ENCODE measurements around the gene RPL35A. TPM values are rescaled to one million over a fixed set of nuclear protein-coding genes. Genes with fewer than 3 reads are reported as not detected.

The RPL35A gene
- total RNA-seq, 1 donor from 2014 or later: 724 TPM

DNA sequence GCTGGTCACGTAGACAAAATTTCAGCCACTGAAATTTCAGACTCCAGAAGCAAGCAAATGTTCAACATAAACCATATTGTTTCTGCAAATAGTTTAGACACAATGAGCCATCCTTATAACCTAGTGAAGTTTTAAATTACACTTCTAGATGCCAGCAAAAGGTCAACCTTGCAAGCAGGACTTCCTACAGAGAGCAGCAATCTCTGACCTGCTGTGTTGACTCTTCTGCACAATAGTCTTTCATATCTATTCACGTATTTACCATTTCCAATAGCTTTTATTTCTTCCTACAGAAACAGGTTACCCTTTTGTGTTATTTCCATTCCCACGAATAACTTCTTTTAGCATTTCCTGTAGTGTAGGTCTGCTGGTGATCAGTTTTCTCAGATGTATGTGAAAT, 20.6 kb downstream of the RPL35A start:
- DNase-seq (ENCODE audit: low spot score) (no peak), ATAC-seq (no peak)
- intact Hi-C loops (cut with DNase I): no loop called here

DNA sequence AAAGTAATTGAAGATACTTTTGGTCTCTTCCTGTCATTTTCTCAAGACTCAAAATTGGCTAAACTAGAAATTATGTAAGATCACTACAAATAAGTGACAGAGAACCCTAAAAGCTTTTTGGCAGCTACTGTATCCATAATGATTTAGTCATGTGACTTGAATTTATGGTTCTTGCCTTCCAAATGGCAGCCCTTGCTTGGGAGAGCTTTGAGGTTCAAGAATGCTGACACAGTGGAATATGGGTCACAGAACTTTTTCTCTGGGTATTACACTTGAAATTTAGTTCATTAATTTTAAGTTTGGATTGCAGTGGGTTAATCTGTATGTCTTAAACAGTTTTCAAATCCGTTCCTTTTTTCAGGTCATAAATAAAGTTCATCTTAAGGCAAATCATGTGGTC, 24.0 kb downstream of the RPL35A start:
- ATAC-seq (no peak), DNase-seq (ENCODE audit: low spot score) (no peak)
- intact Hi-C loops (cut with DNase I): no loop called here

DNA sequence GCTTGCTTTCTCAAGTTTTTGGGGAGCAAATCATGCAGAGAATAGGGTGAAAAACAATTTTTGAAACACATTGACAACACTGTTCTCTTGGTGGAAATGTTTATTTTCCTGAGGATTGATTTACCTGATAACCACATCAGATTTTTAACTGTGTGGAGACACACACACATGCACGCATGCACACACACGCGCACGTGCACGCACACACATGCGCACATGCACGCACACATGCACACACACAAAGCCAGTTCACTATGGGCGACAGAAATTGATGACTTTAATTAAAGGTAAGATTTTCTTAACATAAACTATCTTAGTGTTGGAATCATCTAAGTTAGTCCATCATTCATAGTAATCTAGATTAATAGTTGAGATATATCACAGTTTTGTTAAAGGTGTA, 25.3 kb downstream of the RPL35A start:
- DNase-seq (ENCODE audit: low spot score) (no peak), ATAC-seq (no peak)
- intact Hi-C loops (cut with DNase I): no loop called here

DNA sequence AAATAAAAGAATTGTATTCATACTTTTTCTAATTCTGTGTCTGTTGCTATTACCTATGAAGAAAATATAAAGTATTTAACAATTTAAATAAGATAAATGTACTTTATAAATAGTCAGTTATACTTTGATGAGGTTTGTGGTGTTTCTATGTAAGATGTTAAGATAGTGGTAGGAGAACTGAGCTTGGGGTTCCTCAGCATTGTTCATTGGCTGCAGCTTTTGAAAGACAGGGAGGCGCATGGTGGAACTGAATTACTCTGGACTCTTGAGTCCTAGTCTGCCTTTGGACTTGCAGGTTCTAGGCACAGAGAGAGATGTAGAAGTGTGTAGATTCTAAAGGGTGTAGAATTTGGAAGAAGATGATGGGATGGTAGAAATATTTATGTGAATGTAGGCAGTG, 33.1 kb downstream of the RPL35A start:
- no peak for DNase-seq (ENCODE audit: low spot score)
- ATAC-seq: no peak
- intact Hi-C loops (cut with DNase I): no loop called here

DNA sequence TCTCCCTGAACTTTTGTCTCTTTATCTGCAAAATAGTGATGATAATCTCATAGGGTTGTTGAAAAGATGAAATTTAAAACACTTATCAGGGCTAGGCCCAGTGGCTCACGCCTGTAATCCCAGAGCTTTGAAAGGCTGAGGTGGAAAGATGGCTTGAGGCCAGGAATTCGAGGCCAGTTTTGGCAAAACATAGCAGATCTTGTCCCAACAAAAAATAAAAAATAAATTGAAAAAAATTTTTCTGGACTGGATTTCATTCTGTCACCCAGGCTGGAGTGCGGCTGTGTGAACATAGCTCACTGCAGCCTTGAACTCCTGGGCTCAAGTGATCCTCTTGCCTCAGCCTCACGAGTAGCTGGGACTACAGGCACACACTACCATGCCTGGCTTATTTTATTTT, 39.7 kb downstream of the RPL35A start:
- ATAC-seq (peak; percentile 49), DNase-seq (ENCODE audit: low spot score) (no peak)

DNA sequence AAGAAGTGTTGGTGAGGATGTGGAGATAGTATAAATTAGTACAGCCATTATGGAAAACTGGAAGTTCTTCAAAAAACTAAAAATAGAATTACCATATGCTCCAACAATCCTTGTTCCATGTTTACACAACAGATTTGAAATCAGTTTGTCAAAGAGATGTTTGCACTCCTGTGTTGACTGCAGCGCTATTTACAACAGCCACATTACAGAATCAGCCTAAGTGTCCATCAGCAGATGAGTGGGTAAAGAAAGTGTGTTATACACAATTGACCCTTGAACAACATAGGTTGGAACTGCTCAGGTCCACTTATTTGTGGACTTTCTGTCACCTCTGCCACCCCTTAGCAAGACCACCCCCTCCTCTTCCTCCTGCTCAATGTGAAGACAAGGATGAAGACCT, 44.7 kb downstream of the RPL35A start:
- ATAC-seq: no peak
- intact Hi-C loops (cut with DNase I): no loop called here
- no peak for DNase-seq (ENCODE audit: low spot score)

More for the DNA sequence above, 39.7 kb downstream of the RPL35A start:
- intact Hi-C loops (cut with DNase I): no loop called here

DNA sequence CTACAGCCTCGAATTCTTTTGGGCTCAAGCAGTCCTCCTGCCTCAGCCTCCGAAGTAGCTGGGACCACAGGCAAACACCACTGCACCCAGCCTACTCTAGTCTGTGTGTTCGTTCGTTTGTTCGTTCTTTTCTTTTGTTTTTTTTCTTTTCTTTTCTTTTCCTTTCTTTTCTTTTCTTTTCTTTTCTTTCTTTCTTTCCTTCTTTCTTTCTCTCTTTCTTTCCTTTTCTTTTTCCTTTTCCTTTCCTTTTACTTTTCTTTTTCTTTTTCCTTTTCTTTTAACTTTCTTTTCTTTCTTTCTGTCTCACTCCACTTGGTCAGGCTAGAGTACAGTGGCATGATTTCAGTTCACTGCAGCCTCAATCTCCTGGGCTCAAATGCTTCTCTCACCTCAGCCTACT, 46.9 kb downstream of the RPL35A start:
- DNase-seq (ENCODE audit: low spot score) (no peak), ATAC-seq (no peak)
- intact Hi-C loops (cut with DNase I): no loop called here

DNA sequence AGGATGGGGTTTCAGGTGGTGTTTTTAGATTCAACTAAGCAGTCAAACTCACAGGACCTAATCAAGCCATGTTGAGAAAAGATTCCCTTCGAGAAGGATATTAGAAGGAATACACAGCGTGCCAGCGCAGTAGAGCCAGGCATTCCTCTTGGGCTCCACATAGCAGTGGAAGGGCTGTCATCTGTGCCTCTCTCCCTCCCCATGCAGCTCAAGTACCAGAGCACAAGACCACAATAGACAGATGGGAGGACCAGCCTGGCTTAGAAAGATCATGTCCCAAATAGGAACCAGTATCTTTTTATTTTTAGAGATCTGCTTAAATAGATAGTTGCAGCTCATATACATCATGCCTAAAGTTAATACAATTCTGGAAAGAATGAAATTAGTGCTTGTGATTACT, 47.9 kb downstream of the RPL35A start:
- no peak for DNase-seq (ENCODE audit: low spot score)
- intact Hi-C loops (cut with DNase I): no loop called here
- ATAC-seq: no peak

Other genes with a start within 250 kb of the RPL35A start
- gene RUBCN, start 213.3 kb upstream of the RPL35A start, total RNA-seq: 47.9 TPM
- 66.8 TPM for gene FYTTD1, start 200.3 kb upstream of the RPL35A start, total RNA-seq
- 89.7 TPM for gene LRCH3, start 158.9 kb upstream of the RPL35A start, total RNA-seq
- gene LMLN, start 10.0 kb downstream of the RPL35A start, total RNA-seq: 12.2 TPM